ENCODE measurements around the gene LRP1-AS. TPM values are rescaled to one million over a fixed set of nuclear protein-coding genes. Genes with fewer than 3 reads are reported as not detected.

The LRP1-AS gene
- polyA plus RNA-seq, 2 of the 4 experiments (the other 2 are of a cell fraction): not detected

- Histone ChIP-seq H3K4me1 (peaks cover 25% of the 10 kb centered on the region; the same call in 2 of the 3 replicates), H3K4me3 (peak overlapping the region; percentile 64), H3K9me3 (peaks cover 4% of the 10 kb centered on the region; the same call in 1 of the 3 replicates), H3K4me2 (peak overlapping the region; percentile 90), H3K27ac (peak overlapping the region; percentile 88 to 97)
- ATAC-seq (peak in 1 of 2 experiments; percentile 66; a peak in 3 of 6 replicates), FAIRE-seq (no peak), DNase-seq (ENCODE audit: low read depth in 1 of 2, low spot score in 1 of 2) (peak; percentile 70 to 79)
- ChIA-PET CTCF (interaction anchor here (0.9 to 20.0 kb wide), 14 partner anchors 8 to 326 kb away, joined by 3 to 1152 read pairs (median 4); partner anchors contain the start of genes LRP1-AS and STAT6), POLR2A (interaction anchor here (0.8 to 2.2 kb wide), 6 partner anchors 16 to 402 kb away, joined by 3 to 20 read pairs (median 4); partner anchors contain the start of genes NACA and STAT6)
- WGBS (ENCODE audit: missing lambda C conversion rate): 12% methylated on average over 26 of the region's 26 CpGs
- TF ChIP-seq, protein P1, sequence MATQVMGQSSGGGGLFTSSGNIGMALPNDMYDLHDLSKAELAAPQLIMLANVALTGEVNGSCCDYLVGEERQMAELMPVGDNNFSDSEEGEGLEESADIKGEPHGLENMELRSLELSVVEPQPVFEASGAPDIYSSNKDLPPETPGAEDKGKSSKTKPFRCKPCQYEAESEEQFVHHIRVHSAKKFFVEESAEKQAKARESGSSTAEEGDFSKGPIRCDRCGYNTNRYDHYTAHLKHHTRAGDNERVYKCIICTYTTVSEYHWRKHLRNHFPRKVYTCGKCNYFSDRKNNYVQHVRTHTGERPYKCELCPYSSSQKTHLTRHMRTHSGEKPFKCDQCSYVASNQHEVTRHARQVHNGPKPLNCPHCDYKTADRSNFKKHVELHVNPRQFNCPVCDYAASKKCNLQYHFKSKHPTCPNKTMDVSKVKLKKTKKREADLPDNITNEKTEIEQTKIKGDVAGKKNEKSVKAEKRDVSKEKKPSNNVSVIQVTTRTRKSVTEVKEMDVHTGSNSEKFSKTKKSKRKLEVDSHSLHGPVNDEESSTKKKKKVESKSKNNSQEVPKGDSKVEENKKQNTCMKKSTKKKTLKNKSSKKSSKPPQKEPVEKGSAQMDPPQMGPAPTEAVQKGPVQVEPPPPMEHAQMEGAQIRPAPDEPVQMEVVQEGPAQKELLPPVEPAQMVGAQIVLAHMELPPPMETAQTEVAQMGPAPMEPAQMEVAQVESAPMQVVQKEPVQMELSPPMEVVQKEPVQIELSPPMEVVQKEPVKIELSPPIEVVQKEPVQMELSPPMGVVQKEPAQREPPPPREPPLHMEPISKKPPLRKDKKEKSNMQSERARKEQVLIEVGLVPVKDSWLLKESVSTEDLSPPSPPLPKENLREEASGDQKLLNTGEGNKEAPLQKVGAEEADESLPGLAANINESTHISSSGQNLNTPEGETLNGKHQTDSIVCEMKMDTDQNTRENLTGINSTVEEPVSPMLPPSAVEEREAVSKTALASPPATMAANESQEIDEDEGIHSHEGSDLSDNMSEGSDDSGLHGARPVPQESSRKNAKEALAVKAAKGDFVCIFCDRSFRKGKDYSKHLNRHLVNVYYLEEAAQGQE (IDR thresholded peaks at IDR 0.05): no peak
- TF ChIP-seq TFCP2L1 (CRISPR knock-in tag; IDR thresholded peaks at IDR 0.05): no peak
- TF ChIP-seq RFX5 (IDR thresholded peaks at IDR 0.05): no peak
- TF ChIP-seq NR3C1 (IDR thresholded peaks at IDR 0.05): no peak
- TF ChIP-seq BCL3 (IDR thresholded peaks at IDR 0.05): 0 out of 3 replicates have a peak, but pooled peaks have one; percentile 6
- no peak for TF ChIP-seq FOXS1 (CRISPR knock-in tag; IDR thresholded peaks at IDR 0.05)
- TF ChIP-seq, protein P2, sequence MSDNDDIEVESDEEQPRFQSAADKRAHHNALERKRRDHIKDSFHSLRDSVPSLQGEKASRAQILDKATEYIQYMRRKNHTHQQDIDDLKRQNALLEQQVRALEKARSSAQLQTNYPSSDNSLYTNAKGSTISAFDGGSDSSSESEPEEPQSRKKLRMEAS (IDR thresholded peaks at IDR 0.05): peak; percentile 58
- TF ChIP-seq EHF (CRISPR knock-in tag; IDR thresholded peaks at IDR 0.05): no peak
- no peak for TF ChIP-seq HEYL (CRISPR knock-in tag; IDR thresholded peaks at IDR 0.05)
- TF ChIP-seq CTCF (IDR thresholded peaks at IDR 0.05): peak; percentile 36; the same call in 2 of the 3 replicates
- TF ChIP-seq JUN (IDR thresholded peaks at IDR 0.05): no peak; a peak in 1 of 5 replicates
- TF ChIP-seq PBX3 (IDR thresholded peaks at IDR 0.05): no peak
- TF ChIP-seq, protein P3, sequence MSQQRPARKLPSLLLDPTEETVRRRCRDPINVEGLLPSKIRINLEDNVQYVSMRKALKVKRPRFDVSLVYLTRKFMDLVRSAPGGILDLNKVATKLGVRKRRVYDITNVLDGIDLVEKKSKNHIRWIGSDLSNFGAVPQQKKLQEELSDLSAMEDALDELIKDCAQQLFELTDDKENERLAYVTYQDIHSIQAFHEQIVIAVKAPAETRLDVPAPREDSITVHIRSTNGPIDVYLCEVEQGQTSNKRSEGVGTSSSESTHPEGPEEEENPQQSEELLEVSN (IDR thresholded peaks at IDR 0.05; ENCODE audit: borderline replicate concordance, low read depth): peak; percentile 66
- no peak for TF ChIP-seq MAZ (IDR thresholded peaks at IDR 0.05; ENCODE audit: borderline replicate concordance, low read depth, low read length)
- TF ChIP-seq RAD21 (conservative IDR thresholded peaks at IDR 0.05 in 1 of 2, IDR thresholded peaks at IDR 0.05 in 1 of 2): peak; percentile 44 to 52
- TF ChIP-seq HOXA7 (CRISPR knock-in tag; IDR thresholded peaks at IDR 0.05): no peak
- peak; percentile 57 for TF ChIP-seq SMC3 (IDR thresholded peaks at IDR 0.05)
- TF ChIP-seq MYC (IDR thresholded peaks at IDR 0.05; ENCODE audit: borderline replicate concordance, low read length): no peak
- TF ChIP-seq FOSL2 (IDR thresholded peaks at IDR 0.05): 0 out of 2 replicates have a peak, but pooled peaks have one; percentile 28
- no peak for TF ChIP-seq FOSL2 (CRISPR knock-in tag; IDR thresholded peaks at IDR 0.05)
- no peak for TF ChIP-seq JUNB (IDR thresholded peaks at IDR 0.05)
- no peak for TF ChIP-seq HOXB5 (CRISPR knock-in tag; IDR thresholded peaks at IDR 0.05)
- TF ChIP-seq RNF2 (IDR thresholded peaks at IDR 0.05; ENCODE audit: borderline replicate concordance, low read depth): 0 out of 2 replicates have a peak, but pooled peaks have one; percentile 10
- TF ChIP-seq KDM5A (IDR thresholded peaks at IDR 0.05): no peak
- no peak for TF ChIP-seq MAFK (IDR thresholded peaks at IDR 0.05; ENCODE audit: partially characterized antibody)
These were observed 20.2 kb downstream of the LRP1-AS start for GRCh38 chr12:57127101-57127725.
